GM19468 (cell line): ENCODE data around the gene OVCH1.
"Not testable (repeated sequence)": the region's sequence is repeated elsewhere in the genome, so short reads cannot be mapped to it uniquely, and the experiment has no call there.

Source experiments
- ATAC-seq: cut with Tn5 transposase; IDR thresholded peaks from one replicate; pipeline ENCODE4 v1.9.1; 2021; ENCODE audit warnings: mild to moderate bottlenecking, moderate library complexity, moderate number of reproducible peaks; ENCODE audit not compliant: unreplicated experiment; ENCODE audit errors: extremely low read depth

OVCH1 gene

DNA sequence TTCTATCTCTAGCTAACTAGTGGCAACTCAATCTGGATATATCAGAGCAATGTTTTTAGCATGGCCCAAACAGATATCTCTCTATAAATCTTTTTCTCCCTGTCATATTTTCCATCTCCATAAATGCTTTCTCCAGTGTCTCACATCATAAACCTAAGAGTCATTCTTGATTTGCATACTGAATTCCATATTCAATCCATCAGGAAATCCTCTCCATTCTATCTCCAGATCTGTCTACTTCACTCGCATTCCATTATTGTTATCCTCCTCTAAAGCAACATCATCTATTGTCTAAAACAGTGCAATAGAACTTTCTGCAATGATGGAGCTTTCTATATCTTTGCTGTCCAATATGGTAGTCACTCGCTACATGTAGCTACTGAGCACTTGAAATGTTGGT lies 71.0 kb downstream of the OVCH1 start:
- no peak for ATAC-seq

DNA sequence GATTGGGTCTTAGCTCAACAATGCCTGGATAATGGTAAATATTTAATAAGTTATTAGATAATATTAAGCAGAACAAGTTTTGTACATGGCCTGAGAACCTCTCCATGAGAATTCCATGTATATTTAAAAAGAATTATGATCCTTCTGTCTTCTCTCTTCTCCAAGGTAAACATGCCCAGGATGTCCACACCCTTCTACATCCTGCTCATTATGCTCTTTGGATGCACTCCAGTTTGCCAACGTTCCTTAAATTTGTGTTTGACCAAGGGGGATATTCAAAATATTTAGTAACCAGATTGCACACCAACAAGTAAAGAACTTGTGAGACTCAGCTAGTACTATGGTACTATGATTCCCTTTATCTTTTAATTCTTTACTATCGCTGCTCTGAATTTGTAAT lies 71.8 kb downstream of the OVCH1 start:
- ATAC-seq = no peak

DNA sequence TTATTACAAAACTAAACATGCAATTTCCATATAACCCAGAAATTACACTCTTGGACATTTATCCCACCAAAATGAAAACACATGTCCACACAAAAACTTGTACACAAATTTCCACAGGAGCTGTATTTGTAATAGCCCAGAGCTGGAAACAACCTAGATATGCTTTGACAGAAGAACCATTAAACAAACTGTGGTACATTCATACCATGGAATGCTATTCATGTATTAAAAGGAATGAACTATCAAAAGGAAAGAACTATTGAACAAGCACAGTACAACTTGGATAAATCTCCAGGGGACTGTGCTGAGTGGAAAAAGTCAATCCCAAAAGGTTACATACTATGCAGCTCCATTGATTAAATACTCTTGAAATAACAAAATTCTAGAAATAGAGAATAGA lies 80.7 kb downstream of the OVCH1 start:
- no peak for ATAC-seq

DNA sequence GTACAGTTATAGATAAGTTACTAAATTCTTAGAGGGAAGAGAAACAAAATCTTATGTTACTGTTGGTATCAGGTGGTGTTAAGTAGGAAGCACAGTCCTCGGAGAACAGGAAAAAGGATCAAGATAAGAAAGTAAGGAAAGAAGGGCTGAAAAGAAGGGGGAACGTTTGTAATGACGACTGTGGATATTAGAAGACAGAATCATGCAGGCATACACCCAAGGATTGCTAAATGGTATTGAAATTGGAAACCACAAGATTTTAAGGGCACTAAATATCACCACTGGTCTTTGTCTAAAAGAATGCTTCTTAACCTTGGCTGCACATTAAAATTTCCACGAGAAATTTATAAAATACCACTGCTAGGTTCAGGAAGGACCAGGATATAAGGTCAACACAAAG lies 82.4 kb downstream of the OVCH1 start:
- no peak for ATAC-seq

DNA sequence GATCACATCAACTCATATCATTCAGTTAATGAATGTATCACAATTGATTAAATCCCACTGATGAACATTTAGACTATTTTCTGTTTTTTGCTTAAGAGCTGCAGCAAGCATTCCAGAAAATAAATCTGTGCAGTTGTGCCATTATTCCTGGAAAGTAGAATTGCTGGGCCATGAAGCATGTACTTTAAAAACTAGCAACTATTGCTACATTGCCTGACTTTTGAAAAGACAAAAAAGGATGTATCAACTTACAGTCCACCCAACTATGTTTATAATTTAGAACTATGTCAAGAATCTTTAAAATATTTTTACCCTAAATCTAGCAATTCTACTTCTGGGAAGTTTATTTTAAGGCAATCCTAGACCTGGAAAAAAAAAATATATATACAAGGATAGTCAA lies 83.1 kb downstream of the OVCH1 start:
- no peak for ATAC-seq

DNA sequence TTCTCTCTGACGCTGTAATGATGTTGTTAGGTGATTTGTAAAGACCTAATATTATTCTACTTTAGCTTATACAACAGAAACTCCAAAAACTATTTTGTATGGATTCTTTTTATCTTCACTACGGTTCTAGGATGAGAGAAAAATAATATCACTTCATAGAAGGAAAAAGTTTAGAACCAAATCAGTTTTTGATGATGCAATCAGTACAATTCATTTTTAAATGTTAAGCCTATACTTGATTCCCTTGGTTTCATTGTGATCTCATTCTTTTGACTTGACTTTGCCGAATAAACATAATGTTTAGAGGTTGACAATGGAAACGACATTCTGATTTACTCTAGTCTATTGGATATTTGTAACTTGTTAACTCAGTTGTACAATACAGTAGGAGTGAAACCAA lies 91.9 kb downstream of the OVCH1 start:
- no peak for ATAC-seq

DNA sequence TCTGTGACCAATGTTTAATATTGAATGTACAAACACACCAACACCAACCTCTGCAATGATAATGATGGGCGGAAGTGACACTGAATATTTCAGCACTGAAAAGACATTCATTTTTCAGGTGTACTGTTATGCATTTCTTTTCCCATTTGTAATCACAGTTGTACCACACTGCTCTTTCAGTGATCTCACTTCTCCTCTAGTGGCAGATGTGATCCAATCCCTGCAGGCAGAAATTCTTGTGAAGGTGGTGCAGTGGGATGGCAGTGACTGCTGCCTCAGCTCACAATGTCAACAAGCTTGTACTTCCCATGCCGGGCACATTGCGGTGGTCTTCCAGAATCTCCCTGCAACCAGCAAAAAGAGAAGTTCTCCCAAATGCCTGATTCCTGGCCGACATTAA lies 93.5 kb downstream of the OVCH1 start:
- no peak for ATAC-seq

DNA sequence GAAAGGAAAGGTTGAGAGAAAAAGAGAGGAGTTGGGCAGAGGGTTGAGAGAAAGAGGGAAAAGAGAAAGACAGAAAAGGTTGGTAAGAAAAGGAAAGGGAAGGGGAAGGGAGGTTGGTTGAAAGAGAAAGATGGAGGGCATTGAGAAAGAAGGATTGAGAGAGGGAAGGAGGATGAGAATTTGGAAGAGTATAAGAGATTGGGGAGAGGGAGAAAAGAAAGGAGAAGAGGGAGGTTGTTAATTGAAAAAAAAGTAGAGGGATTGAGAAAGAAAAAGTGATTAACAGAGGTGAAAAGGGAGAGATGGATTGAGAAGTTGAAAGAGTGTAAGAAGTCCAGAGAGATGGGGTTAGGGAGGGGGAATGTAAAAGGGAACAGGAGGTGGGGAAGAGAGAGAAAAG lies 95.0 kb downstream of the OVCH1 start:
- no peak for ATAC-seq

DNA sequence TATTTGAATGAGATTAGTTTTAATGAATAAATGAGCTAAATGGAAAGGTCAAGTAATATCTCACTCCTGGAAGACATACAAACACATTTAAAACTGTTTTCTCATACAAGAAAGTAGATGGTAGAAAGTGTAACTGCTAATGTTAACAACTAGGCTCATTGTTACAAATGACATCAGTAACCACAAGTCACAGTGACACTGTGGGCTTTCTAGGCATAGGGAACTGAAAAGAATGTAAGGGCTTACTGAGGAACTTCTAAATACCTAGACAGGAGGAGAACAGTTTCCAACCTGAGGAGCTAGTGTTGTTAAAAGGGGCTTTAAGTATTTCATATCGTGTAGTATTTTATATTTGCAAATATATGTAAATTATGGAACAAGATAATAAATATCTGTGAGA lies 99.0 kb downstream of the OVCH1 start:
- ATAC-seq = no peak

DNA sequence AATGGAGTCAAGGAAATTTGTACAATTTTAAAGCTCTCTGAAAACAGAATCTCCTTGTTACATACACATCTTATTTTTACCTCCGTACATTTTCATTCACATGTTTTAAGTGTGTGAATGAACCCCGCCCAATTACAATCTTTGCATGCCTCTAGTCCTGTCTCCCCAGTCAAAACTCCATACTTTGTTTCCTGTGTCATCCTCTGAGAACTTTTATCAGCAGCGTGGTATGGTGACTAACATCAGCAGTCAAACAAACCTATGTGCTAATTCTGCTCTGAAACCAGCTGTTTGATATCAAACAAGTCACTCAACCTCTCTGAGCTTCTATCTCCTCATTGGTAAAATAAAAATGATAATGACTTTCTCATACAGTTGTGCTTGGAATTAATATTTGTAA lies 100.7 kb downstream of the OVCH1 start:
- ATAC-seq = no peak

DNA sequence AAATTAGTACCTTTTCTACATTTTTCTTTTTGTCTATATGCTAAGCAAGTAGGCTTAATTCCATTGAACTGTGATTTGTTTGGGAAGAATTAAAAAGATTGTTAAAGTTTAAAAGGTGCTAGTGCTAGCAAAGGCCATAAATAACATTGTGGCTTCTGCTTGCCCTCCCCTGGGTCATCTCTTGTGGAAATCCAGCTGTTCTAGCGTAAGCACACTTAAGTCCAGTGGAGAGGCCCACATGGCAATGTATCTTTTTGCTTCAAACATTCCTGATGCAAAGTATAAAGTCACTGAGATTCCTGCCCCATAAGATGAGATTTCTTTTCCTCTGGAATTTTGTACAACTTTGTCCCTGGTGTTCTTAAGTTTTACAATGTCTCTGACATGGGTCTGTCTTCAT lies 102.1 kb downstream of the OVCH1 start:
- ATAC-seq = no peak

DNA sequence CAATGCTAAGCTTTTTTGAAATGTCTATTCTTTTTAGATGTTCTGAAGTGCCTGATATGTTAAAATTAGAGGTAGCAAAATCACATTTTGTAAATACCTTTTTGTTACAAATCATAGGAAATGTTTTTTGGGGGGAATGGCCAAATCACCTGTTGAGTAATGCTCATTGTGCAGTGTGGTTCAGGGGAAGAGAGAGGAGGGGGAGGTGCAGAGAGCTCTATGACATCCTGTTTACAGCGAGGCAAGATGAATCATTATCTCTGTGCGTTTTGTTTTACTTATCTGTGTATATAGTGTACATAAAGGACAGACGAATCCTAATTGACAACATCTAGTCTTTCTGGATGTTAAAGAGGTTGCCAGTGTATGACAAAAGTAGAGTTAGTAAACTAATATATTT lies 107.1 kb downstream of the OVCH1 start:
- not testable (repeated sequence) for ATAC-seq

DNA sequence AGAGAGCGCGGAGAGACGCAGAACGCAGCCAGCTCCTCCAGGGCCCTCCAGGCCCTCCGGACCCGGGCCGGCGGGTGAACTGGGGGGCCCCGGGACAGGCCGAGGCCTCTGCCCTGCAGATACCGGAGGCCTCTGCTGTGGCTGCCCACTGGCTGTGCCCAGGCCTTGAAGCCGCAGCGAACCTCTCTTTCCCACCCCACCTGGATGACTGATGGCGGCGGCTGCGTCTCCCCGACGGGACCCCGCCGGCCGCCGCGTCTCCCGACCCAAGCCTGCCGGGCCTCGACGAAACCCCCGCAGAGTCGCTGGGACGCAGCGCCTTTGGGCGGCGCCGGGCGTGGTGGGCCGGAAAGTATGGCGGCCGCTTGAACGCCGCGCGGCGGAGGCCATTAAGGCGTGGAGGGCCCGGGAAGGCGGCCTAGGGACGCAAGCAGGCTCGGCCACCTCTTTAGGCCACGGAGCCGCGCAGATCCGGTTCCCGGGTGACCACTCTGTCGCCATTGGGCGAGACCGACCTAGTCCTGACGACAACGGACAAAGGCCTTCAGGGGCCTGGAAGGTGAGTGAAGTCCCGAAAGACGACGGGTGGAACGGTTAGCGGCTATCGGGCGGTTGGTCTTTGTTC lies 108.1 kb downstream of the OVCH1 start:
- no peak for ATAC-seq

DNA sequence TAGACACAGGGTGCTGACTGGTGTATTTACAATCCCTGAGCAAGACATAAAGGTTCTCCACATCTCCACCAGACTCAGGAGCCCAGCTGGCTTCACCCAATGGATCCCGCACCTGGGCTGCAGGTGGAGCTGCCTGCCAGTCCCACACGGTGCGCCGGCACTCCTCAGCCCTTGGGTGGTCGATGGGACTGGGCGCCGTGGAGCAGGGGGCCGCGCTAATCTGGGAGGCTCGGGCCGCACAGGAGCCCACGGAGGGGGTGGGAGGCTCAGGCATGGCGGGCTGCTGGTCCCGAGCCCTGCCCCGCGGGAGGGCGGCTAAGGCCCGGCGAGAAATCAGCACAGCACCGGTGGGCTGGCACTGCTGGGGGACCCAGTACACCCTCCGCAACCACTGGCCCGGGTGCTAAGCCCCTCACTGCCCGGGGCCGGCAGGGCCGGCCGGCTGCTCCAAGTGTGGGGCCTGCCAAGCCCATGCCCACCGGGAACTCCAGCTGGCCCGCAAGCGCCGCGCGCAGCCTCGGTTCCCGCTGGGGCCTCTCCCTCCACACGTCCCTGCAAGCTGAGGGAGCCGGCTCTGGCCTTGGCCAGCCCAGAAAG lies 111.3 kb downstream of the OVCH1 start:
- ATAC-seq = not testable (repeated sequence)

DNA sequence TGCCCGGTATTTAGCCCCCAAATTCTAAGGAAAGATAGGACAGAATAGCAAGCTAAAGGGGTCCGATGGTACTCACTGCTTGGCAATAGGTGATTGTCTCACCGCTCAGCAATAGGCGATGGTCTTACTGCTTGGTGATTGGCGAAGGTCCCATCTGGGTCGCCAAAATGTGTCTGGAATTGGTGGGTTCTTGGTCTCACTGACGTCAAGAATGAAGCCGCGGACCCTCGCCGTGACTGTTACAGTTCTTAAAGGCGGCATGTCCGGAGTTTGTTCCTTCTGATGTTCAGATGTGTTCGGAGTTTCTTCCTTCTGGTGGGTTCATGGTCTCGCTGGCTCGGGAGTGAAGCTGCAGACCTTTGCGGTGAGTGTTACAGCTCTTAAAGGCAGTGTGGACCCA lies 112.3 kb downstream of the OVCH1 start:
- ATAC-seq = not testable (repeated sequence)

DNA sequence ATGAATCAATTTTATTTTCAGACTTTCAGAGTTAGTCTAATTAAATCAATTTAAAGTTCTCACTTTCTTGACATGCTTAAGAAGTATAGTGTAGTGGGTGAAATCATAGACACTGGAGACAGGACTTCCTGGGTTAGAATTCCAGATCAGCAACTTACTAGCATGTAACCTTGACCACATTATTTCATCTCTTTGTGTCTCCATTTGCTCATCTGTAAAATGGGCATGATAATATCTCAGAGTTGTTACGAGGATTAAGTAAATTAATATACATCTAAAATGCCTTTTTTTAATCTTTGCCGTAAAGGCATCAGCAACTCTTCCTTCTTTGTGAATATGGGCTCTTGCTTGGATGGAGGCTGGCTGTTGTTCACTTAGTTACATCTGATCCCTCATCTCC lies 115.2 kb downstream of the OVCH1 start:
- no peak for ATAC-seq

DNA sequence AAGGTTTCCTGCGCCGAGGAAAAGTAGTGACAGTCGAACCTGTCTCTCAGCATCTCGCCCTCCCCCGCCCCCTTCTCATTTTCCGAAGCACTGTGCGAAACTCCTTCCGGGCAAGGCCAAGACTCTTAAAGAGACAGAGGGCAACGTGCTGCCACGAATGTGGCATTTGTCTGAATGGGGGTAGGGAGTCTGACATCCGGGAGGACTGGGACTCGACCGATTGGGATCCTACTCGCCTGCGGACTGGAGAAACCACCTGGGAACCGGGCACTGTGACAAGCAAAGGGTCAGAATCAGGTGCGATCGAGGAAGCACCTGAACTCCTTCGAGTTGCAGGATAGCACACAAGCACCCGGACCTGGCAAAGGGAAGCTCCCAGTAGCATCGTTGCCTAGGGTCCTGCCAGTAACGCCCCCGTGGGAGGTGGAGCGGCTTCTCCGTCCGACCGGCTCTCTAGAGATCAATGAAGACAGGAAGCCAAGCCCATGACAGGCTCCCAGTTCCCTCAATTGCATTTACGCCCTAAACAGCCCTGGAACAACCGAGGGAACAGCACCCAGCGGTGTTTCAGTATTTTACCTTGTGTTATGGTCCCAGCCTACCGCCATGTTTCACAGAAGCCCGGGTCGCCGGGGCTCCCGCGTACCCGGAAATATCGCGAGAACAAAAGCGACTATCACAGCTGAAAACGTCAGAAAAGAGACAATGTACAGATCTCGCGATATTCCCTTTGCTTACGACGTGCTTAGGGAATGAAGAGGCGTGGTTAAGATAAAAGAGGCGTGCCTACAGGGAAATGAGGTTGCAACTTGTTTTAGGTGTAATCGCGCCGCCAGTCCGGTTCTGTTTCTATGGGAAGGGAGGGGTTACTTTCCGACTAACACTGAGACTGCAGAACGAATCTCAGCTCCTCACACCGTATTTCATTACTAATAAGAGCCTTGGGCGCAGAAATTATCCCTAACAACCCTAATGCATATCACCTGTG lies 116.7 kb downstream of the OVCH1 start, which contains the start of gene ERGIC2:
TSS of gene ERGIC2 (minus strand) at position 637 of the 988 bp plus-strand sequence. CDS start 9,539 bp downstream, outside the sequence.
- peak; percentile 91 for ATAC-seq
